A549 treated with AZD9567 at 1 μM for 4 hours (cell line): Measurements from ENCODE around the gene PXDC1. TPM values are rescaled to one million over a fixed set of nuclear protein-coding genes. Genes with fewer than 3 reads are reported as not detected.

ENCODE experiments used
- total RNA-seq: library from RNA; stranded (reverse); fragments of 200-300 nt; extraction: Qiagen RNA extraction; gene quantifications from 5 replicates; pipeline ENCODE4 v1.2.3, GENCODE V29; 2022; ENCODE audit not compliant: insufficient read depth

The PXDC1 gene
- 14.5 to 25.2 TPM (median 18.8 TPM) in 5 replicates for total RNA-seq

GRCh38 chr6:3751077-3751729 is at the start of gene PXDC1:
TSS of gene PXDC1 (minus strand) at chr6:3751713. CDS start at chr6:3751531, 182 bp downstream.

Other genes starting within 250 kb of the PXDC1 start
- 2.2 to 5.1 TPM (median 4.8 TPM) in 5 replicates for gene FAM50B, start 97.7 kb upstream of the PXDC1 start, total RNA-seq